SK-N-MC (cell line): Measurements from ENCODE around the gene ZMYND19.

Experiments
- EZH2 ChIP-seq: fragments of 200-600 bp; sonication (generic); IDR thresholded peaks from one replicate; pipeline ENCODE4 v1.6.1; 2017; ENCODE audit warnings: antibody characterized with exemption
- FOXP2 ChIP-seq: optimal IDR thresholded peaks from 2 replicates; pipeline ENCODE3; 2011; ENCODE audit warnings: mild to moderate bottlenecking, moderate library complexity; ENCODE audit not compliant: insufficient read depth; ENCODE audit errors: extremely low read length, control extremely low read depth
- POLR2AphosphoS5 ChIP-seq: IDR thresholded peaks from 2 replicates; pipeline ENCODE4 v1.6.1; 2012; ENCODE audit warnings: mild to moderate bottlenecking, low read depth, low read length, borderline replicate concordance

DNA sequence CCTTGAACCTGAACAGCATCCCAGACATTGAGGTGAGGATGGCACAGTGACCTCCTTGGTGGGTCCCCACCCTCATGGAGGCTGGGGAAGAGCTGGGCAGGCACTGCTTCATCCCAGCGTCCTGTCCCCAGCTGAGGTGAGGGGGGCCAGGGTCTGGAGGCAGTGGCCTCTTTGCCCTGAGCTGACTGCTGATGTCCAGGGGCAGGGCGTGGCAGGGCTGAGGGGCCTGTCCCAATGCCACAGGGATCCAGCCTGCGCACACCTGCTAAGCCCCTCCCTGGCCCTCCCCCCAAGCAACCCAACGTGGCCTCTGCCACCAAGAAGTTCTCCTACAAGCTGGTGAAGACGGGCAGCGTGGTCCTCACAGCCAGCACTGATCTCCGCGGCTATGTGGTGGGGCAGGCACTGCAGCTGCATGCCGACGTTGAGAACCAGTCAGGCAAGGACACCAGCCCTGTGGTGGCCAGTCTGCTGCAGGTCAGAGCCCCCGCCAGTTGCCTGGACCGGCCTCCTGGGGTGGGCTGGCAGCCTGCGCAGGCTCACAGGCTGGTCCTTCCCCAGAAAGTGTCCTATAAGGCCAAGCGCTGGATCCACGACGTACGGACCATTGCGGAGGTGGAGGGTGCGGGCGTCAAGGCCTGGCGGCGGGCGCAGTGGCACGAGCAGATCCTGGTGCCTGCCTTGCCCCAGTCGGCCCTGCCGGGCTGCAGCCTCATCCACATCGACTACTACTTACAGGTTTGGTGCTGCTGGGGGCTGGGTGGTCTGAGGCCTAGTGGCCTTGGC, 23.6 kb upstream of the ZMYND19 start:
- TF ChIP-seq POLR2AphosphoS5 (0 out of 2 replicates have a peak, but pooled peaks have one; percentile 10), EZH2 (no peak), FOXP2 (no peak)
